IPS-NIHi11 (cell line): ENCODE measurements around the gene THAP3.

ENCODE experiments used
- DNase-seq: peaks from one replicate; pipeline ENCODE4 v3.0.0; 2012; ENCODE audit warnings: mixed read lengths, low spot score

The THAP3 gene

GRCh38 chr1:6624710-6625583 lies at the start of gene THAP3:
TSS of gene THAP3 (plus strand) at chr1:6624868. CDS start at chr1:6625219, 351 bp downstream.
- peak; percentile 97 for DNase-seq

GRCh38 chr1:6577831-6578525 lies 46.7 kb upstream of the THAP3 start:
- no peak for DNase-seq

- DNase-seq = no peak
Measured at GRCh38 chr1:6578624-6579373, 45.9 kb upstream of the THAP3 start.

- peak; percentile 100 for DNase-seq
Measured at GRCh38 chr1:6579374-6580118, 45.1 kb upstream of the THAP3 start, which contains the start of gene ZBTB48. TSS of gene ZBTB48 (plus strand) at chr1:6579994. CDS start at chr1:6580610, 616 bp downstream.

- no peak for DNase-seq
Measured at GRCh38 chr1:6580119-6580592, 44.5 kb upstream of the THAP3 start.

- no peak for DNase-seq
Measured at GRCh38 chr1:6580593-6581409, 43.9 kb upstream of the THAP3 start.

- no peak for DNase-seq
Measured at GRCh38 chr1:6581561-6582305, 42.9 kb upstream of the THAP3 start.

GRCh38 chr1:6582370-6582769 lies 42.3 kb upstream of the THAP3 start:
- no peak for DNase-seq

- no peak for DNase-seq
Measured at GRCh38 chr1:6584126-6585080, 40.3 kb upstream of the THAP3 start.

GRCh38 chr1:6585081-6585722 lies 39.5 kb upstream of the THAP3 start:
- no peak for DNase-seq

- DNase-seq = no peak
Measured at GRCh38 chr1:6585841-6586240, 38.8 kb upstream of the THAP3 start.

- no peak for DNase-seq
Measured at GRCh38 chr1:6586404-6586816, 38.3 kb upstream of the THAP3 start.

- DNase-seq = no peak
Measured at GRCh38 chr1:6587261-6588005, 37.2 kb upstream of the THAP3 start.

- no peak for DNase-seq
Measured at GRCh38 chr1:6588128-6588892, 36.4 kb upstream of the THAP3 start.

GRCh38 chr1:6588893-6589520 lies 35.7 kb upstream of the THAP3 start:
- DNase-seq = no peak

- no peak for DNase-seq
Measured at GRCh38 chr1:6590046-6590445, 34.6 kb upstream of the THAP3 start.
